HG03196 (cell line): ENCODE results near the gene FOXK1.

Source experiments
- ATAC-seq: cut with Tn5 transposase; IDR thresholded peaks from one replicate; pipeline ENCODE4 v1.9.1; 2021; ENCODE audit not compliant: unreplicated experiment

The FOXK1 gene

GRCh38 chr7:4815609-4816418, 133.7 kb downstream of the FOXK1 start:
- ATAC-seq, result no peak

GRCh38 chr7:4816419-4817080, 134.5 kb downstream of the FOXK1 start:
- ATAC-seq, result no peak

GRCh38 chr7:4817178-4817901, 135.2 kb downstream of the FOXK1 start:
- ATAC-seq, result no peak

- no peak for ATAC-seq
These were observed 136.1 kb downstream of the FOXK1 start for GRCh38 chr7:4818000-4818794.

DNA sequence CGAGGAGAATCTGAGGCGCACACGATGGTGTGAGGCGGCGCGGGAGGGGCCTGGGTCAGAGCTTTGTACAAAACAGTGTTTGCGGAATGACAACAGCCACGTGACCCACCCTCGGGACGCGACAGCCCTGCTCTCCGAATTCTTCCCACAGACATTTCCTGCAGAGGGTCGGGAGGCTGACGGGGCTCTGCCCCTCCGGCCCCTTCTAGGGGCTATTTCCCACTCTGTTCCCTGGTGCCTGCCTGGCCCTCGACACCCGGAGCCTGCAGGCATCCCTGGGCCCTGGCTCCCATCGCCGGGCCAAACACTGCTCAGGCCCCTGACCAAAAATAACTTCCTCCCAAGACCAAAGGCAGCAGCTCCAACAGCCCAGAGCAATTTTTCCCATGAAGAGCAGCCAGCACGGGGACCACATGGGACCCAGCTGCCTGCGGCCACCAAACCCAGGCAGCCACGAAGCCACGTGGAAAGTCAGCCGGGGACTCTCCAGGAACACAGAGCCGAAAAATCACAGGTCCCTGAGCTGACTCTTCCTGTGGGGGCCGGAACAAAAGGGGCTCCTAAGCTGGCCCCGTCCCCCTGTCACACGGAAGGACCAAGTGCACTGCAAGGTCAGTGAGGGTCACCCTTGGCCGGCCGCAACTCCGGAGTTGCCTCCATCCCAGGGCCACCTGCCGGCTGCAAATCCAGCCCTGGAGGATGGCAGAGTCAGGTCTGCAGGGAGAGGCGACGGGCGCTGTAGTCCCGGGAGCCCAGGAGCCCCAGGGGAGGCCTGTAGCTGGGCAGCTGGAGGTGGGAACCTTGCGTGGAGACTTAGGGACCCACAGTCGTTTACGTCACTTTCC, 137.7 kb downstream of the FOXK1 start:
- no peak for ATAC-seq

DNA sequence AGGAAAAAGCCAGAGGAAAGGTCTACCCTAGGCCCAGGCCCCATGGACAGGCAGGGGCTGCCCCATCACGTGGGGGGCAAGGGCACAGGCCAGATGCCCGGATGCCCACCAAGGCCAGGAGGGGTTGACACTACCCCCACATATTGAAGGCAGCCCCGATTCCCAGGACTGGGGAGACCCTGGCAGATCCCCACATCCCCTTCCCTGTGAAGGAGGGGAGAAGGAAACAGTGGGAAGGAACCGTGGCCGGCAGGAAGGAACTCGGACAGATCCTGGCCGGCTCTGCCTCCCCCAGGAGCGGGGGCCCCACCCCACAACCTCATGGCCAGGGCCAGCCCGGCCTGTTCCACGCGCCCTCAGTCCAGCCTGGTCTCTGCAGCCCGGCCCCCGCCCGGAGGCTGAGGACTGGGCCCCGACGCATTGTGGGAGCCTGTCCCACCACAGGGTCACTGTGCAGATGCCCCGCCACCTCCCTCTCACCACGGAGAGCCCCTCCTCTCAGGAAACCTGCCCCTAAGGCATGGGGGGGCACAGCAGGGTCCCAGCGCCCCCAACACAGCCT, 138.4 kb downstream of the FOXK1 start:
- no peak for ATAC-seq
